ENCODE measurements around the gene DYSF.
"Not testable (repeated sequence)": the region's sequence is repeated elsewhere in the genome, so short reads cannot be mapped to it uniquely, and the experiment has no call there.

Gene DYSF

GRCh38 chr2:71620116-71620515 lies 166.8 kb downstream of the DYSF start:
- no peak for DNase-seq

DNA sequence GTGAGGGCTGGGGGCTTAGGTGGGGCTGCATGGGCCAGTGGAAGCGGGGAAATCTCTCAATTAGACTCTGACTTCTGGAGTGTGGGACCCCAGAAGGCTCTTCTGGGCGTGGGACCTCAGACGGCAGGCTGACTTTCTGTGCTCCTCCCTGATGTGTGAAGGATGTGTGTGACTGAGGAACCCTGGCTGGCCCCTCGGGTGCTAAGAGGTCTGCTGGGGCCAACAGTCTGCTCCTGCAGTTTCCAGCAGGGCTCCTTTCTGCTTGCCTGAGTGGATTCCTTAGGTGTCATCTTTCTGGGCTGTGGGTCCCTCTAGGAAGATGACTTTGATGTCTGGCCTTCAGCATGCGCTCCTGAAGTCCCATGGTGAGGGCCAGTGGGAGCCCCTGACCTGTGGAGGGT lies 167.5 kb downstream of the DYSF start:
- DNase-seq: no peak

- DNase-seq: no peak
These were observed 175.9 kb downstream of the DYSF start for GRCh38 chr2:71629273-71629672.

- no peak for DNase-seq
These were observed 176.6 kb downstream of the DYSF start for GRCh38 chr2:71629771-71630453.

- DNase-seq: no peak
These were observed 177.3 kb downstream of the DYSF start for GRCh38 chr2:71630454-71631328.

DNA sequence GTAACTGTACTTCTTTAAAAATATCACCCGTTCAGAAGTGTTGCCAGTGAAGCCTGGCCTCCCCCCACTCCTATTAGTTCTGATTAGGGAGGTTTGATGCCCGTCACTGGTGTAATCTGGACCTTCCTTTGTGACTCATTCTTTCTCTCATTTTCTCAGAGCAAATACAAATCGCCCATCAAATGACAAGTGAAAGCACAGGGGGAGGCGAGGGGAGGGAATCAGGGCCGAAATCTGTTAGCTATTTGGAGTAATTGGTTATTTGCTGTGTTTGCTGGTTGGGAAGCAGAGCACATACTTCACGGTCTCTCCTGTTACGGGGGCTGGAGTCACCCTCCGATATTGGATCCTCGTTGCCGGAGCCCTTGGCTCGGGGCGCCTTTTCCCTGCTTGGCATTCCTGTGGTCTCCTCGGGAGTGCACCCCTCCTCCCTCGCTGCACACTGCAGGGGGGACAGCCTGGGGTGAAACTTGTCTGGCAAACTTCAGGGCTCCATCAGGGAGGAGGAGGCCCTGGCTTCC lies 178.1 kb downstream of the DYSF start:
- no peak for DNase-seq

- DNase-seq: no peak
These were observed 179.7 kb downstream of the DYSF start for GRCh38 chr2:71633086-71633485.

DNA sequence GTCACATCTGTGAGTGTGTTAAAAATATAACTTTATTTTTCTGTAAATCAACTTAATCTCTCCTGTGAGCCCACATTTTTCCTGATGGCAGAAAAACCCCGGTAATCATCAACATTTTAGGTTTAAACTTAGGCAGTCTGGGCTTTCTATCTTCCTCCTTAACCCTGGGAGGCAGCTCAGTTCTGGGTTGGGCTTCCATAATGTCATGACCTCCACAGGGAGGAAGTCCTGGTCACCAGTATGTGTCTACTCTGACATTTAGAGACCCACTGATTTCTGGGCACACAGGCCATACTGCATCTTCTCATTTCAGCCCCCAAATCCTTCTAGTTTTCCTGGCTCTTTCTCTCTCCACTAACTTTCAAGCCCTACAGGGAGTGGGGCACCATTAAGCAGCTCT lies 181.2 kb downstream of the DYSF start:
- DNase-seq: no peak

DNA sequence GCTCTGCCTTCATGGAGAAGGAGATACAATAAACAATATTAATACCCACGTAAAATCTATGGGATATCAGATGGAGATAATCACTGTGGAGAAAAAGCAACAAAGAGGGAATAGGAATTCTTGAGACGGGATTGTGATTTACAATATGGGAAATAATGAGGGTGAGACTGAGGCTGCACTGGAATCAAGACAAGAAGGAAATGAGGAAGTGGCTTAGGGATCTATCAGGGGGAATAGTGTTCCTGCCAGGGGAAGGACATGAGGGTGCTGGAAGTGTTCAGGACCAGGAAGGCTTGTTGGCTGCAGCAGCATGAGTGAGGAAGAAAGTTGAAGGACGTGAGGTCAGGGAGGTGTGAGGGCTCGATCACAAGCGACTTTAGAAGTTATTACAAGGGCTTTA lies 182.4 kb downstream of the DYSF start:
- DNase-seq: no peak

- no peak for DNase-seq
These were observed 183.8 kb downstream of the DYSF start for GRCh38 chr2:71637168-71637567.

DNA sequence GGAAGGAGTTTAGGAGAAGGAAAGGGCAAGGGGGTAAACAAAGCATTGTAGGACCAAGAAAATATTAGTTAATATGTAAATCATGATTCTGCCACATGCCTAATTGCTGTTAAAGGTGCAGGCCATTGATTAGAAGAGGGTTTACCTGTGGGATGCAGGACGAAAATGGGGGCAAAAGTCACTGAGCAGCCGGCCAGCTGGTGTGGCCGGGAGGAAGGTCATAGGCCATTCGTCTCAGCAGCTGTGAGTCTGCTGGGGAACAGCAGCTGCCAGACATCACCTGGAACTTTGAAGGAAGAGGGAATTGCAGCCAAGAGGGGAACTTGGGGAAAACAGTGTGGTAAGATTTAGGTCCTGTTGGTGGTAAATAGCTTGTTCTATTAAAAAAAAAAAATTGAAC lies 184.4 kb downstream of the DYSF start:
- no peak for DNase-seq

GRCh38 chr2:71639735-71640134 lies 186.4 kb downstream of the DYSF start:
- no peak for DNase-seq

DNA sequence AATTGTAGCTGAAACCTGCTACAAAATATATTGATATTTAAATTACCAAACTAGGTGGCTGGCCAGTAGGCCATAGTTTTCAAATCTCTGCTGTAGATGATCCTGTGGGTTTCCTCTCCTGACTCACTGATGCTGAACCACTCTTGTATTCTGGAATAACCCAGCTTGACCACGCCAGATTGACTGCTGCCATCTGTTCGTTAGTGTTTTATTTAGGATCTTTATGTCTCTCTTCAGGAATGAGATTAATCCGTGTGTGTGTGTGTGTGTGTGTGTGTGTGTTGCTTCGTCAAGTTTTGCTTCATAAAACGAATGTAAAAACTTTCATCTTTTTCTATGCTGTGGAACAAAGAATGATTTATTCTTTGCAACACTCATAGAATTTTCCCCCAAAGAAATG lies 187.1 kb downstream of the DYSF start:
- DNase-seq: no peak

- no peak for DNase-seq
These were observed 190.5 kb downstream of the DYSF start for GRCh38 chr2:71643674-71644357.

- DNase-seq: no peak
These were observed 192.7 kb downstream of the DYSF start for GRCh38 chr2:71646028-71646427.

- no peak for DNase-seq
These were observed 194.0 kb downstream of the DYSF start for GRCh38 chr2:71647356-71647755.

- no peak for DNase-seq
These were observed 202.1 kb downstream of the DYSF start for GRCh38 chr2:71655498-71655897.

GRCh38 chr2:71658256-71658655 lies 204.9 kb downstream of the DYSF start:
- not testable (repeated sequence) for DNase-seq

- DNase-seq: no peak
These were observed 205.4 kb downstream of the DYSF start for GRCh38 chr2:71658771-71659170.

DNA sequence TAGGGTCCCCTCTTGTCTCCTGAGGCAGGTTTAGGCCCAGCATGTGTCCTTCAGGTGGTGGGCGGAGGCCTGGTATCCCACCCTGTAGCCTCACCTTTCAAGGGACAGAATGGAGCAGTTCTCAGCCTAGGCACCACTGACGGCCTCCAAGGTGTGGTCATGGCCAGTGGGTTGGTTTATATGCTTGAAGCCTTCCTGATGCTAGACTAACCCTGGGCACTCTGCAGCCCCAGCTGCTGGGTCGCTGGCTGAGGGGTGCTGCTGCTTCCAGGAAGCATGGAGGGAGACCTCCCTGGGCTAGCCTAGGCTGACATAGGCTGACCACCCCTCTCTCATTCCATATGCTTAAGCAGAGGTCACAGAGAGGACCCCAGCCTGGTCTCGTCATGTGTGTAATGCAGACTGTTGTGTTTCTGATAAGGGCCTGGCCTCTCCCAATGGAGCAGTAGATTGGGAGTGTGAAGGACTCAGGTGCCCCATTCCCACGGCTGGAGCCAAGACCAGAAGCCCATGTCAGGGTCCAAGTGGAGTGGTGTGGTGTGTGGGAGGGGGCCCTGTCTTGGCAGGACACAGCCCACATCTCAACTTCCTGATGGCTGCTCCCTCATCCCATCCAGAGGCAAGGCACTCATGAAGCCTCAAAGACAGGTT lies 206.6 kb downstream of the DYSF start:
- DNase-seq: no peak

DNA sequence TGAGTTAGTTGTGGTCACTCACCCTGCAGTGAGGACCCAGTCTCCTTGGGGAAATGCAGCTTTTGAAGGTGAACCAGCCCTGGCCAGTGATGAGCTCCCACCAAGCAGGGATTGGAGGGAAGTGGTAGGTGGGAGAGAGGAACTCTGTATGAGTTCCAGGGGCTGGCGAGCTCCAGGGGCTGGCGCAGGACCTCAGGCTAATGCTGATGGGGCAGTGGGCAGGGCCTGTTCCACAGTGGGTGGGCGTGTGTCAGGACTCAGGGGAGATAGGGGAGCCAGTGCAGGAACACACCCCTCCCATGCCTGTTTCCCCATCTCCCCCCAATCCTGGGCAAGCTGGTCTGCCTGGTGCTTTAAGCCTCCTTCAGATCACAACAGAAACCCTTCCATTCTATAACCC lies 208.4 kb downstream of the DYSF start:
- no peak for DNase-seq

- no peak for DNase-seq
These were observed 209.5 kb downstream of the DYSF start for GRCh38 chr2:71662665-71663394.
